IPS DF 4.7 (cell line): Measurements from ENCODE around the gene GREM1.

Source experiments
- DNase-seq: peaks from one replicate; pipeline ENCODE4 v3.0.0-alpha.2; 2013; ENCODE audit warnings: low spot score; ENCODE audit errors: extremely low read depth

GREM1 gene

DNA sequence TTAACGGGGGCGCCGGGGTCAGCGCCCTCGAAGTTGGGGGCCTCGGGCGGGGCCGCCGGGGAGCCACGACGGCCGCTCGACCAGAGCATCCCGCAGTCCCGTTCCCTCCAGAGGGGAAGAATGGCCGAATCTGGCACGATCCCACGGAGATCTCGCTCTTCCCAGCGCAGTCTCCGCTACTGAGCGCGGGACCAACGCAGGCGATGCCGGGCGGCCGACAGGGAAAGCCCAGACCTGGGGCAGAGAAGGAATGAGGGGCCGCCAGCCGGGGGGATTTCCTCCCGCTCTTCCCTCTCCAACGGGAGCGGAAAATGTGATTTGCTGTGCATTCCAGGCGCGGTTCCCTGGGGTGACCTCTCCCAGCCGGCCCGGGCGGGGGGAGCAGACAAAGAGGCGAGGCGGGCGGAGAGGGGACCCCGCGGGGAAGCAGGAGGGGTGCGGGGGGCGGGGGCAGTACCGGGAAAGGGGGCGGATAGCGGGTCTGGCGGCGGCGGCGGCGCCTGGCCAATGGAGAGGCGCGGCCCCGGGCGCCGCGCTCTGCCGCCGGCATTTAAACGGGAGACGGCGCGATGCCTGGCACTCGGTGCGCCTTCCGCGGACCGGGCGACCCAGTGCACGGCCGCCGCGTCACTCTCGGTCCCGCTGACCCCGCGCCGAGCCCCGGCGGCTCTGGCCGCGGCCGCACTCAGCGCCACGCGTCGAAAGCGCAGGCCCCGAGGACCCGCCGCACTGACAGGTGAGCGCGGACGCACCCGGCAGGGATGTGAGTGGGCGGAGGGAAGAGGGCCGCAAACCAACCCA lies at the start of gene GREM1:
Gene GREM1, plus strand, starts transcription at position 579 of the 801 bp plus-strand sequence. CDS start 12,687 bp downstream, outside the sequence.
- no peak for DNase-seq

DNA sequence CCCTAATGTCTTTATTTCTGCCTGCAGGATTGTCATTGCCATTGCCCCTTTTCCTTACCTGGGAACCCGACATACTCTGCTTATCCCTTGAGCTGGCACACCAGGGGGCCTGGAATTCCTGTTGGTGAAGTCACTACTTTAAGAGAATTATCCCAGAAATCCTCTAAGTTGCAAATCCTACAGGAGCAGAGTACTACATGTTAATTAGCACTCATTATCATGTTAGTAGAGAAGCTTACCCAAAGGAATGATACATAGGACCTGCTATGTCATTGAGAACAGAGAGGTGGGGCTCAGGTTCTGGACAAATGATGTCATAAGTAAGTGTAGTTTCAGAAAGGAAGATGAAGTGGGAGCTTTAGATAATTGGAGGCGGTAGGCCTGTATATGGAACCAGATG lies 48.9 kb upstream of the GREM1 start:
- DNase-seq, result no peak

DNA sequence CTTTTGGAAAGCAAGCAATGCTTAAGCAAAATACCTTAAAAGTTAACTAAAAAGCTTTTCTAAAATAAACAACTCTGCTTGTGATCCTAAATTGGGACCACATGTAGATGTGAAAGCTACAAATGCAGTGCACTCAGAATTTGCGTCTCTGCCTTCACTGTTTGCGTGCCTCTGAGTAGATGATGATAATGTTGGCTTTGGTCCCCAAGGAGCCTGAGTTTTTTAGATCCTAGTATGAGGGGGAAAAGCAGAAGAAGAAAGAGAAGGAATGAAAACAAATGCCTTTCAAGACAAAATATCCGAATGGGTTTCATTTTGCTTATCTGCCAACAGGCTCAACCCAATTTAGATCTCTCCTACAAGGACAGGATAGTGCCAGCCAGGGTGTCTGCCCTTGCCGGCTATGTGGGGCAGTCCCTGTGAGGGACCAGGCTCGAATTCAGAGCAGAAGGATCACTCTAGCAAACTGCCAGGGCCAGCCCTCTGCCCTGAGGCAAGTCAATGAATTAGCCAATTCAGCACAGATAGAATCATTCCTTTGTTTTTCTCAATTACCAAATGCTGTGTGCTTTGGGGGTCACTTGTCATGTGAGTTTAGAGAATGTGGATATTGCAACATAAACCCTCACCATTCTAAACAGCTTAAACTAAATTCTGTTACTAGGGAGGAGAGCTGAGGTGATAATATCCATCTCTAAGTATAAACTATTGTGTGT lies 47.8 kb upstream of the GREM1 start:
- DNase-seq, result no peak

DNA sequence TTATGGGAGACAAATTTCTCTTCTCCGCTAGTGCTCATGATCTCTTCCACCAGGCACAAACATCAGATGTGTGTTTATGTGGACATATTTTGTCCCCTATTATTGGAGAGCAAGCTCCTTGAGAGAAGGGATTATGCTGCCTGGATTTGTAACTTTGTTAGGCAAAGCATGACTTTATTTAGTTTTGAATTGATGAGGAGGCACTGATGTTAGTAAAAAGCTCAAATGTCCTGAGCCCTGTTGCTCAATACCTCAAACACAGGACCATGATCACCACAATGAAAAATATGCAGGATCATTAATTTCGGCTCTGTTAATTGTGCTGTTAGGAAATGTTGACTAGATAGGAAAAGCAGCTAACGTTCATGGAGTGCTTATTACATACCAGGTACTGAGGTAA lies 47.2 kb upstream of the GREM1 start:
- DNase-seq, result no peak

DNA sequence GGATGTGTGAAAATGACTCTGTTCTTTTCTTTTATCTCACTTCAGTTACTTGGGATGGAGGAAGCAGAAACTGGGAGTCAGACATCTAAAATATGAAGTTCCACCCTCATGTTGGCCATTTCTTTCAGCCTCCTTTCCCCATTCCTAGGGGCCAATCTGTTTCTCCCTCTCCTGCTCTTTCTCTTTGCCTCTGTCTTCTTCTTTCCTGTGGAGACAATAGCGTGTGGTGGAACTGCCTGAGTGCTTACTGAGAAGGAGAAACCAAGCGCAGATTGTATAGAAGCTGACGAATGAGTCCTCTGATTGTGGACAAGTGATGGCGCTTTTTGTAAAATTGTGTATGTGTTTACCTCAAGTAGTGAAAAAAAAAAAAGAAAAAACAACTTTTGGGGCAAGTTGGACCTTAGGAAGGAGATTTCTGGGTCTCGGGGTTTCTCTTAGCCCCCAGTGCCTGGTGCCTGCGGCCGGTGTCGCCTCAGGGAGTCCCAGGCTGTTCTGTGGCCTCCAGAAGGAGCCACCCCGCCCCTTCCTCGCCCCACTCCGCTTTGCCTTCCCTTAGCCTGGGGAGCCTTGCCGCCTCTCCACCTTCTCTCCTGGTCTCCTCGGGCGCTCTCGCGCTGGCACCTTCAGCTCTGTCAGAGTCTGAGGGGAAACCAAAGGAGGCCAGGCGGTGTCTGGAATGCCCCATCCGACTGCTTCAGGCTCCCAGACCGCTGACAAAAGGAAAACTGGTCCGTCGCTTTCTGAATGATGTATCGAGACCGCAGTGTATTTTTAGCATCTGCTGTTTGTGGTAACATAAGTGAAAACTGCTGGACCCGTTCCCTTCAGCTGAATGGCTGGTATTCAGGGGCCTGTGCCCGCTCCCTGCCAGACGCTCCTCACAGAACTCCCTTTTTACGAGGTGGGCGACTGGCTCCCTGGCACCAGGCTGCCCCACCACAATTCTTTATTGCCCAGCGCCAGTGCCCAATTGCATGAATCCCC lies 46.2 kb upstream of the GREM1 start:
- DNase-seq, result no peak

DNA sequence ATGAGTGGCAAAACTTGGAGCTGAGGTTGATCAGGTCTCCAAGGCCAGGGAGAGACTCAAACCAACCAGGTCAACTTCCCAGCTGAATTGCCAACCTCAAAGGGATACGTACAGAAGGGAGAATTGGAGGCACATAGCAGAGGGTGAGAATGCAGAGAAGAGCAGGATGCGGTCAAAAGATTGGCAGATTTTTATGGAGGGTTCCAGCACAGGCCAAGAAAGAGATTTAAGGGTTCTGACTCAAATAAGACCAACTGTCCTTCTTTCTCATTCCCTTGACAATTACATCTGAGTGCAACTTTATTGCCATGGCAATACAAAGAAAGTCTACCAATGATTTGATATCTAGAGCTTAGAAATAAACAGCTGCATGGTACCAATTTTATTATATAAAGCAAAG lies 43.1 kb upstream of the GREM1 start:
- DNase-seq, result no peak

DNA sequence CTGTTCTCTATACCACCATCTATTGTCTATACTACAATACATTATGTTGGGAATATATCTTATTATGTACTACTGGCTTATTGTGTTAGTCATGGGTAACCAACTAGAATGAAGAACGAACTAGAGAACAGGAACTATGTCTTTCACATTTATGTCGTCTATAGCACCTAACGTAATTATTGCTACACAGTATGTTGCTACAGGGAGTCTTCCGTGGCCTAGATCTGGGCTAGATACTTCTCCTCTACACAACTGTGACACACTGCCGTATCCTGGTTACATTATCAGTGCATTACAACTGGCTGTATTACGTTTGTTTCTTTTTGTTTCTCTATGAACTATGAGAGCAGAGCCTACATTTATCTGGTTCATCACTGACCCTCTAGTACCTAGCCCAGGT lies 42.3 kb upstream of the GREM1 start:
- DNase-seq, result no peak

DNA sequence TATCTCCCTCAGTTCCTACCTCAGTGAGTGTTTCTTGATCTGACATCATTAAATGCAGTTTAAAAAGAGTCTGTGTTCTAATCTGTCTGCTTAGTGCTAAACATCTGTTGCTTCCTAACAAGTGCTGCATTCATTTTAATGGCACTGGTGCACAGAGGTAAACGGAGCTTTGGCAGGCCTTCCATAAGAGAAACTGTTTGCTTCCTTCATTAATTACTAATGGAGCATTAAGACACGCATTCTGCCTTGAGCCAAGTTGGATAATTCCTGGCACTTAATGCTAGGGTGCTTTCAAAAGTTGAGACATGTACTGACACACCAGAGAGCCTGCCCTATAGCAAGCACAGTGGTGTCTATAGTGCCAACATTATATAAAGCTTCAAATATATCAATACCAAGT lies 41.6 kb upstream of the GREM1 start:
- DNase-seq, result no peak

DNA sequence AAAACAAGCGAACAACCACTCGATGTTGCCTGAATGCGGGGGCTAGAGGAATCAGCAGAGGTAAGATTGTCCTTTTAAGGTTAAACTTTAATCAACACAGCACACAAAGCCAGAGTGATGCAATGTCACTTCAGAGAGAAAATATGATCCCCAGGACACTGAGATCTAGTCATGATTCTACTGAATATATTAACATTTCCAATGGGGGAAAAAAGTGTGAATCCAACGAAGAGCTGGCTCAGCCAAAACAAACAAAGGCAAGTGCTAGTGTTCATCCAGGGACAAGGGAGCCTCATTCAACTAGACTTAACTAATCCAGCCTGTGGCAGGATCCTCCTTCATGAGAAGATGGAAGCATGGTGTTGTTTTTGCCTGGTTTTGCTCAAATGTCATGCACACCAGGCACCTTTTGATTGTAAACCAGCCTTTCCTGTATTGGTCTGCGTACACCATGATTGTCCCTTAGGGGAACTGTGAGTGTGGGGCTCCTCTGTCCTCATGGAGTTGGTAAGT lies 40.5 kb upstream of the GREM1 start:
- no peak for DNase-seq

DNA sequence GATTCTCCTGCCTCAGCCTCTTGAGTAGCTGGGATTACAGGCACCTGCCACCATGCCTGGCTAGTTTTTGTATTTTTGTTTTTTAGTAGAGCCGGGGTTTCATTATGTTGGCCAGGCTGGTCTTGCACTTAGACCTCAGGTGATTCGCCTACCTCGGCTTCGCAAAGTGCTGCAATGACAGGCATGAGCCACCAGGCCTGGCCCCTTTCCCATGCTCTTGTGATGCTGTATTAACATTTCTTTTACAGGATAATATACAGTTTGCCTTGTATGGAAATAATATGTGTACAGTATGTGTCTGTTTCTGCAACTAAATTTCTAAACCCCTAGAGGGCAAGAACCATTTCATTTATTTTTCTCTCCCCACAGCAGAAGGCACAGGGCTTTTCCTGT lies 38.5 kb upstream of the GREM1 start:
- DNase-seq, result no peak

DNA sequence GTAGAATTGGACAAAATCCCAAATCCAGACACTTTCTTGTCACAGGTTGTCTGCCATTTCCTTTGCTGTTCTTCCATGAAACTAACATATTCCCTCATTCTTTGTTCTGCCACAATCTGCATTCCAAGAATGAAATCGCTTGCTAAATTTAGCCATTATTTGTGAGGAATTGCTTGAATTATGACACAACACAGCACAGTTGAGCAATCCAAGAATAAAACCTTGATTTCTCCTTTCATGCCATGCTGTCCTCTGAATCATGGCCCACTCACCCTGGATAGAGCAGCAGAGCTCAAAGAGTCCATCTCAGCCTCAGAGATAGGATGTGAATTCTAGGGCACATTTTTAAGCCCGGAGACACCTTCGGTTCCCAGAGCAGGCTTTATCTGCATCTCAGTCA lies 35.2 kb upstream of the GREM1 start:
- no peak for DNase-seq

DNA sequence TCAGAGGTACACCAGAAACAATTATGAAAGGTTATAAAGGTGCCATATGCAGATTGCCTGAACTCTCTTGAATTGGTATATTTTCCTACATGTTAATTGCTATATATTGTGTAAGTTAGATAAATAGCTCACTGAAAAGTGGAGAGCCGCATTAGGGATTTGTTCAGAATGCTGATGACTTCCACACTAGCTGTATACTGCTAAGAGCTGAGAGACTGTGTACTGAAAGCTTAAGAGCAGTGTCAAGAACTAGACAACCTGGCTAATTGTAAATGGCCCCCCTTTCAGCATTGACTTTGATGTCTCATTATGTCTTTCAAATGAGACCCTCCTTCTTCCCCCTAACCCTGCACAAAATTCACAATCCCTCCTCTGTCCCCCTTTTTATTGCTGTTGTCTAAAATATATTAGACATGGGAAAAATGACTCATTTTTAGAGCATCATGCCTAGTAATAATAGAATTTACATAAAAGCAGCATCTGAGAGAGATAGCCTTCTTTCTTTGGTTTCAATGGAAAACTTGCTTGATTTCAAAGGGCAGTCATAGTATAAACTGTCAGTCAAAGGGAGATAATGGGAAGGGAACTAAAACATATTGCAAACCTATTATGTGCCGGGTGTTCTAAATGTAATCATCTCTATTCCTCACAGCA lies 34.7 kb upstream of the GREM1 start:
- DNase-seq, result no peak

DNA sequence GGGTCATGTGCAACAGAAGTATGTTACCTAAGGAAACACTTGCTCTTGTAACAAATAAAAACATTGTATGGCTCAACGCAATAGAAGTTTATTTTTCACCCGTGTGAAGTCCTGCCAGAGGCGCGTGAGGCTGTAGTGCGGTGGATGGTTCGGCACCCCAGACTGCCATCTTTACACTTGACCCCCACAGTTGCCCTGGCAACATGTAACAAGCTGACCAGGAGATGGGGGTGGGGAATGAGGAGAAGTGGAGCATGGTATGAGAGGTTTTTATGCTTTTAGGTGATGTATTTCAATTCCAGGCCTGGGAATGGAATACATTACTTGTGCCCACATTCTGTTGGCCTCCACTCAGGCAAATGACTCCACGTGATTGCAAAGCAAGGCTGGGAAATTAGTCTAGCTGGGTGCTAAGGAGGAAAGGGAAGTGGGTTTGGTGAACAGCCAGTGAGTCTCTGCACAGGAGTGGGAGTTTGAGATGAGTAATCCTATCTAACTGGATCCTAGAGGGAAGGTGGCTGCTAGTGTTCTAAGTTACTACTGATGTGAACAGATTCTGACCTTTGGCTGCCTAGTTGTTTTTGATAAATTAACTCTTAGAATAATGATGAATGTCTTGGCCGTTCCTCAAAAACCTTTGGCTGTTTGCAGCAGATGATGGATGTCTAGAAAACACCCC lies 33.8 kb upstream of the GREM1 start:
- no peak for DNase-seq

DNA sequence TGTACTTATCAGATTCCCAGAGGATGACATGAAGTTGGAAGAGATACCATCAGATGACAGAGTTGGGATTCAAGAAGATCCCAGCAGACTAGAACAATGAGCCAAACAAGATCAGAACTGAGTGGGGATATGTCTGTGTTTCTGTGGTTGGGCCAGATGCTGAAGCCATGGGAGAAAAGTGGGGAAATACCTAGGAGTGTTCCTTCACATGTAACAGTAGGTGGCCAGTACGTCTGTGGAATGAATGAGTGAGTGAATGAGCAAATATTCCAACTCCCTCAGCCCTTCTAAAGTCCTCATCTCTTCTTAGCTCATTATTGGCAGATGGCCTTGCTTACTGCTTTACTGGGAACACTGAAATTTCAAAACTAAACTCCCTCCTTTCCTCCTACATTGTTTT lies 32.2 kb upstream of the GREM1 start:
- DNase-seq, result no peak

DNA sequence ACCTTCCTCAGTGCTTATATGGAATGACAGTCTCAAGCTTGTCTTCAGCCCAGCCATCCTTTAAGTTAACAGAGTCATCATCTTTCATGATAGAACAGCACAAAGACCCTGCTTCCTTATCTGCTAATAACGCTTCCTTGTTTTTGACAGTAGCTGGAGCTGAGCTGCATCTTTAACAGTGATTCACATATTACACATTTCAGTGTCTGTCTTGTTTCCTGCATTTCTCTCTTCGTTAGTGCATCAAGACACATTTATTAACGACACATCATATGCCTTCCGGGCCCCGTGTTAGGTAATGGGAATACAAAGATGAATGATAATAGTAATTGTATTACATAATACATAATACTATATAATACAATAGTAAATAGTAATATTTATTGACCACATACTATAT lies 30.2 kb upstream of the GREM1 start:
- no peak for DNase-seq

DNA sequence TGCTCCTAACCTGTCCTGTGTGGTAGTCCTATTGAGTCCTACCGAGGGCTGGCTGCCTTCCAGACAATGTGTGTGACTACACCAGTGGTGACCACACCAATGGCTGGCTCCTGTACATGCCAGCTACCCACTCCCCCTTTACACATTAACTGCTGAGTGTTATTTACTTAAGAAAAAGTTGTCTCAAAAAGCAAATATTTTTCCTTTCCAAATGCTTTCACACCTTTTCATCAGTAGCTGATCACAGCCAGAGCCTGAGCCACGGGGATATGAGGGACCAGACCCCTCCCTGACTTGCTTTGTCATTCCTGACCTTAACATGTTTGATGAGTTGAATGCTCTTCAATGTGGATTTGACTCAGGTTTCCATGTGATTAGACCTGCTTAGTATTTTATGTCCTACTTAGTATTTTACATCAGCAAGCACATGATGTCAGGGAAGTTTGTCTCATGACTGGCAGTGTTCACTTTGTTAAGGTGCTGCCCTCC lies 29.6 kb upstream of the GREM1 start:
- no peak for DNase-seq

DNA sequence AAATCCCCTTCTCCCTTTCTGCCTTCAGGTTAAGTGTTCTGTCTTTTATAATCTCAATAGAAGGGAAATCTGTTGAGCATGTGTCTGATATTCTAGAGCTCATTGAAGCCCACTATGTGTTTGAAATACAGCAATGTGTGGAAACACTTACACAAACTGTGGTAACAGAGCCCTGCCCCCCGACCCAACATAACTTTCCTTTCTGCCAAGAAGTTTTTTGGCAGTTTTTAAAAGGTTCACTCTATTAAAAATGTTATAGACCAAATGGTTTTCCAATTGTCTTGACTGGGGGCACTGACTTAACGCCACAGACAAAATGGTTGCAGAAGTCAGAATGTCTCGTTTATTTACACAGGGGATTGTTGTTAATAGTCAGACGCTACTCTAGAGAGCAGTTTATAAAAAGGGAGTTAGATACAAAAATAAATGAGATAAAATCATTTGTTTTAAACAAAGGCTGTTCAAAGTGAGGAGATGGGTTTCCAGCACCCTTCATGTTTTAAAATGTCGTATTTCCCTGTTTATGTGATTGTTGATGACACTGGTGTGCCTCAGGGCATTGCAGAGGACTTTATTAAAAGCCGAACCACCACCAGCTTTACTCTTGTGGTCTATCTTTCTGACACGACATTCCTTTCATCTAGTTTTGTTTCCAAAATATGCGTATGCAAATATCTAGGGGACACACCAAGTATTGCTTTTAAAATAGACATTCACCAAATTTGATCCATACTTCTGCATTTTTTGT lies 26.7 kb upstream of the GREM1 start:
- DNase-seq, result no peak

DNA sequence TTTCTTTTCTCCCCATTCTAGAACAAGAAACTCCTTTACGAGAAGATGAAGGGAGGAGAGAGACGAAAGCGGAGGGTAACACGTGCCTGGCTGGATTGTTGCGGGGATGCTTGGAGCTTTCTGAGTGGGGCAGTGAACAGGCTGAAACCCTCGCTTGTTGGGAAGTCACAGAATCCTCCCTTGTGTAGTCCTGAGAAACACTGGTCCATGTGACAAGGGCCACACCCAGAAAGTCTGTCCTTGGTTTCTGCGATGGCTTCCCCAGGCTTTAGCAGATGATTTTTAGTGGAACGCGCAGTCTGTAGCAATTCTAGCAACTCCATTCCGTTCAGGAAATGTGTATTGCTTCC lies 26.1 kb upstream of the GREM1 start:
- no peak for DNase-seq

DNA sequence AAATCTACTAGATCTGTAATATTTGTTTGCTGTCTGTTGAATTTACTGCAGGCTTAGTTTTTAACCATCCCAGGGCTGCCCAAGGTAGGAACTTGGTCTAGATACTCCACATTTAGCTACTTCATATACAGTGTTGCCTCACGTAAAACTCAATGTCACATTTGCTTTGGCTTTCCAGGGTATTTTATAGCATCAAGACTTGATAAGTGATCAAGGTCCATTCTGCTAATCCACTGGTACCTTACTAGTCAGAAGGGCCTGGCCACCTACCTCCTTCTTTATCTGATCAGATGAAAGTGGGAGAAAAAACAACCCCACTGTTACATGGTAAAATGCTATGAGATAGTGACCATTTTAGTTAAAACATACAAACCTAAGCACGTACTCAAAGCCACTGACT lies 25.5 kb upstream of the GREM1 start:
- DNase-seq, result no peak
